Muscle of arm (tissue), 14 donors: ENCODE results near the gene CALHM6. TPM values are rescaled to one million over a fixed set of nuclear protein-coding genes. Genes with fewer than 3 reads are reported as not detected.

Source experiments
- DNase-seq: peaks from one replicate; pipeline ENCODE4 v3.0.0-alpha.2; 2013
- long read RNA-seq, 11 donors: transcript quantifications; one replicate each; lab custom pipeline, GENCODE V29; 2026
- polyA plus RNA-seq, 12 donors: library from polyadenylated mRNA; unstranded; fragments of 120-200 nt; gene quantifications; one replicate each; pipeline ENCODE4 v1.2.1, GENCODE V29; 2013; ENCODE audit not compliant: insufficient read length in 12 of 12

Gene CALHM6
- 1 to 10 TPM in 10 of 12 donors, not detected in 2; 1.7 to 9.7 (median 2.9) TPM for polyA plus RNA-seq
- long read RNA-seq, donor 1, partial matches to known transcripts, result 9 of 11 reads
- long read RNA-seq, donor 1, other reads (novel, unspliced or antisense), result 0 of 11 reads
- long read RNA-seq, donor 2, partial matches to known transcripts, result 0 of 1 reads
- long read RNA-seq, donor 2, other reads (novel, unspliced or antisense), result 0 of 1 reads
- long read RNA-seq, donor 3, result 0 reads
- long read RNA-seq, donor 4, result 0 reads
- long read RNA-seq, donor 5, result 0 reads
- long read RNA-seq, donor 6, result 0 reads
- long read RNA-seq, donor 7, result 0 reads
- long read RNA-seq, donor 8, result 0 reads
- long read RNA-seq, donor 9, result 0 reads
- long read RNA-seq, donor 10, result 0 reads
- long read RNA-seq, donor 11, result 0 reads

DNA sequence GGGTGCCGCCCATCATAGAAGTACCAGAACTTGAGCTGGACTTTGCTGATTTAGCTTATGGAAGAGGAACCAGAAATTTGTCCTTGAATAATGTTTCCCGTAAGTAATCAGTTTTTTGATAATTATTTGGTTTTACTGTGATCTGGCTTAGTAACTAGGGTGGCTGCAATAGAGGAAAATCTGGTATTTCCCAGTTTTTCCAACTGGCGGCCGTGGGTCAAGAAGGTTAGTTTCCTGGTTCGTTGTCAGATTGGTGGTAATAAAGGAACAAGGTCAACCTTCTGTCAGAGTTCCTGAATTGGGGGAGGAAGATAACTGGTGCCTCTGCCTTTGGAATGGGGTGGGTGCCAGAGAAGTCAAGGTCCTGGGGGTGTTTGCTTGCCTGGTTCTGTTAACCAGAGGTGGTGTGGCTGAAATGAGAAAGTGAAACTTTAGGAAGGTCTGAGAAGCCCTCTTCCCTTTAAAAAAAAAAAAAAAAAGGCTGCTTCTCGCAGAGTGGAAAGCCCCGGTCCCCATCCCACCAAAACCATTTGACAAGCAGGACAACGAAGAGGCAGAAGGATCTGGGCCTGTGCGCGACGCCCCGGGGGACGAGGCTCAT lies at the start of gene CALHM6:
CALHM6 (plus strand) TSS at position 45 of the 601 bp plus-strand sequence; CDS start at position 600, 555 bp downstream.
- no peak for DNase-seq

DNA sequence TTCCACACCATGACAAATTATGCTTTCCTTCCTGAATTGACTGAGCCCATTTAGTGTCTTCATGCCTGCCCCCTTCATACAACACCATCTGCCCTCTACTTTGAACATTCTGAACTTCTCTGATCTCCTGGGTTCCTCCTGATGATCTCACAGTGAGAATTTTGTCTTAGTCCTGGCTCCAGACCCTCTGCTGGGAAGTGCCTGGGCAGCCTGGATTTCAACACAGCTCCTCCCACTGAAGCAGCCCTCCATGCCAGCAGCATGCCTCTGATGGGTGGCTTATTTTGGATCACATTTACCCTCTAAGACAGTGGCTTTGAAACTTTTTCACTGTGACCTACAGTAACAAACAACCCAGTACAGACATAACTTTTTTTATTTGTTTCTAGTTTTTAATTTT lies 48.9 kb upstream of the CALHM6 start:
- DNase-seq, result no peak

DNA sequence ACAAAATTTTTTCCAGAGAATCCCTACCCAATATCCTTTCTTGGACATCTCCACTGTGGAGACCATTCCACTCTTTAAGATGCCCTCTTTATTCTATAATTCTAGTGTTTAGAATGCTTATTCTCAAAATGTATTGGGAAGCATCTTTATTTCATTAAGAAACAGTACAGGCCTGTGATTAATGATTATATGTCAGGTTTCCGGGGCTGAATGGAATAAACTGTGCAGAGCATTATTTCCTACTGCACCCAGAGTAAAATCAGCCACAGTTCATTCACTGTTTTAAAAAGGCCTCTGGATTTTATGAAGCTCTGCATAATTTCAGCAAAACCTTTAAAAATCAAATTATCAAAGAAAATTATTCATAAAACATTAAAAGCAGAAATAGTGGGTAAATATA lies 47.8 kb upstream of the CALHM6 start:
- DNase-seq, result no peak

GRCh38 chr6:116417661-116418060 lies 43.5 kb upstream of the CALHM6 start:
- DNase-seq, result no peak

DNA sequence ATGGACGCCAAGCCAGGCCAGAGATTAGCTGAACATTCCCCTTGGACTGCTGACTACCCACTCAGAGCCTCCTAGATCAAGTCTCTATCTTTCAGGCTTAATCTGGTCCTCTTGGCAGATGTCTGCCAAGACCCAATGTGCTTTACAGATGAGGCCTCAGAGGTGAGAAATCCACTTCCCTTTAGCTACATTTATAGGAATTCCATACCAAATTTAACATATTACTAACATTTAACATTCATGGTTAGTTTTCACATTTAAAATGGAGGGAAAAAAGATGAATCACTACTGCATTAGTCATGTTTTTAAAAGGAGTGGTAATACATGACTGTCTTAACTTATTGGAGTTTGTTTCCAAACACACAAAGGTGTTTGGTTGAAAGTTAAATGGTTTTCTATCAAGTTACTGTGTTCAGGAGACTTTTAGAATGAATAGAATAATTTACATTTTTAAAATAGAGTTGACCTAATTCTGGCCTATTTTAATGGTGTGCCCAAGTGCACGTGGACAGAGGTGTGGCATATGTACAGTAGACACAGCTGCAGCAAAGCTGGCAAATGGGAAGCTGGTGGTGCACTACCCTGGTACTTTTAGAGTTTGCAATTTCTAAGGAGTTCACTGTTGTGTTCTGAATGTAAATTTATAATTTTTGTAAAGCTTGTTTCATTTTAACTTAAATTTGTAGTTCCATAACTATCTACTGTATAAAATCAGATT lies 41.9 kb upstream of the CALHM6 start:
- DNase-seq, result no peak

DNA sequence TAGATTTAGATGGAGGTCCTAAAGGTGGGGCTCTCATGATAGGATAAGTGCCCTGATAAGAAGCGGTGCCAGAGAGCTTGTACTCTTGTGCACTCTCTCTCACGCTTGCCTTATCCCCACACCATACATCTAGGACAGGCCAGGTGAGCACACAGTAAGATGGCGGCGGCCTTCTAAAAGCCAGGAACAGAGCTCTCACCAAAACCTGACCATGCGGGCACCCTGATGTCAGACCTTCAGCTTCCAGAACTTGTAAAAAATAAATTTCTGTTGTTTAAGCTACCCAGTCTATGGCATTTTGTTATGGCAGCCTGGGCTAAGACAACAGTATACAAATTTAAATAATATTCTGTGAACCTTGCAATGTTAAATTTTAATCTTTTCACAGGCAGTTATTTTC lies 40.8 kb upstream of the CALHM6 start:
- no peak for DNase-seq

GRCh38 chr6:116422238-116422637 lies 38.9 kb upstream of the CALHM6 start:
- DNase-seq, result no peak

GRCh38 chr6:116424001-116424400 lies 37.2 kb upstream of the CALHM6 start:
- no peak for DNase-seq

- no peak for DNase-seq
Observed at GRCh38 chr6:116426551-116426950, 34.6 kb upstream of the CALHM6 start.

GRCh38 chr6:116429111-116429510 lies 32.1 kb upstream of the CALHM6 start:
- DNase-seq, result no peak

DNA sequence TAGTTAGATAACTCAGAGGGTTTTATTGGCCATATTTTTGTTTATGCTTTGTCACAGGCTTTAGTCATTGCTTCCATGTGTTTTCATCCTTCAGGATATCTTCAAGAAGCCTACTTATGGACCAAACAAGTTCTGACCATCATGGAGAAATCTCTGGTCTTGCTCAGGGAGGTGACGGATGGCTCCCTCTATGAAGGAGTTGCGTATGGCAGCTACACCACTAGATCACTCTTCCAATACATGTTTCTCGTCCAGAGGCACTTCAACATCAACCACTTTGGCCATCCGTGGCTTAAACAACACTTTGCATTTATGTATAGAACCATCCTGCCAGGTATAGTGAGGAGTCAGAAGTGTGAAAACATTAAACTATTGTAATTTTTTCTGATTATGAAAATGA lies 30.3 kb upstream of the CALHM6 start:
- no peak for DNase-seq

- no peak for DNase-seq
Observed at GRCh38 chr6:116431964-116432595, 29.1 kb upstream of the CALHM6 start.

DNA sequence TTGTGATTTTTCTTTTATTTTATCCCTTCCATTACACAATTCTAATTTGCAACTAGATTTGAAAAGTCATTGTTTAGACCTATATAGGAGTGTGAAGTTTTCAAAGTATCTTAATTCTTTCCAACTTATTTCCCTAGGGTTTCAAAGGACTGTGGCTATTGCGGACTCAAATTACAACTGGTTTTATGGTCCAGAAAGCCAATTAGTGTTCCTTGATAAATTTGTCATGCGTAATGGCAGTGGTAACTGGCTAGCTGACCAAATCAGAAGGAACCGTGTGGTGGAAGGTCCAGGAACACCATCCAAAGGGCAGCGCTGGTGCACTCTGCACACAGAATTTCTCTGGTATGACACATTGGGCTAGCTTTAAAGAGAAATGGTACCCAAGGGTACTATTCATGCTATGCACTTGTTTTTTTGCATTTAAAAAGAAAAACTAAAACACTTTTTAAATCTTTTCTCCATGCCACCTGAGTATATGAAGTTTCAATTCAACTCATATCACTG lies 27.9 kb upstream of the CALHM6 start:
- no peak for DNase-seq

DNA sequence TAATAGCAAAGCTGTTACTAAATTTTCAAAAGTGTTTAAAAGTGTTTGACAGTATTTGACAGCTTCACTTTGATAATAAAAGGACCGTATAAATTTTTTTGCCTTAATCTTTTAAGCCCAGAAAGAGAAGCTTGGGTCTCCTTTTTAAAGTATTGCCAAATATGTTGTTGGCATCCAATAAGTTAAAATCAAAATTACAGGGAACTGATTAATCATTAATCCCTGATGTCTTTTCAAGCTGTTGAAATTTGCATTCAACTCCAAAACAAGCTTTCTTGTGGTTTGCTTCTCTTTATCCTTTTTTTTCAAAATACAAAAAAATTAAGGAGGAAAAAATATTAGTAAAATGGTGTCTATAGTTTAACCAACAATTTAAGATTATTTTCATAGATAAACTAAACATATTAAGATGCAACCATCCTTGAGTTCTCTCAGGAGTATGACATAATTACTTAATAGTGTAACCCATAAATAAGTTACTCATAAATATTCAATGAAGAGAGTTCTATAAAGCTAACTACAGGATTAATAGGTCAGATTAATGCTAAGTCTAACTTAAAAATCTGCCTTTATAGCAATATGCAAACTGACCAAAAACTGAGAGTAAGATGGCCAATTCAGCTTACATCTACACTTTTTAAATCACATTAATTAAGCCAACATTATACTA lies 27.0 kb upstream of the CALHM6 start:
- DNase-seq, result no peak

- no peak for DNase-seq
Observed at GRCh38 chr6:116436586-116436985, 24.6 kb upstream of the CALHM6 start.

DNA sequence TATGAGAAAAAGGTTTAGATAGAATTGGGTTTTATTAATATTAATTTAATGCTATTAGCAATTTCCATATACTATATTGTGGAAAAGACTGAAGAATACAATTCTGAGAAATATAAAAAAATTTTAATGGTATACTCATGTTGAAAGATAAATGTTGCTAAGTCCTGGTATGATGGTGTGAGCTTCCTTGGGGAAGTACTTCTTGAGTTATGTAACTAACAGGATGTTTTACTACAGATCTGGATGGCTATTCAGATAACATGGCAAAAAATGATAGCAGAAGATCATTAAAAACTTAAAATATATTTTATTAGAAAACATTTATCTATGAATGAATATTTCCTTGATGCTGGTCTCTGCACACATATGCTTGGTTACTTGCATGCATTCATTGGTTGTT lies 23.5 kb upstream of the CALHM6 start:
- DNase-seq, result no peak

DNA sequence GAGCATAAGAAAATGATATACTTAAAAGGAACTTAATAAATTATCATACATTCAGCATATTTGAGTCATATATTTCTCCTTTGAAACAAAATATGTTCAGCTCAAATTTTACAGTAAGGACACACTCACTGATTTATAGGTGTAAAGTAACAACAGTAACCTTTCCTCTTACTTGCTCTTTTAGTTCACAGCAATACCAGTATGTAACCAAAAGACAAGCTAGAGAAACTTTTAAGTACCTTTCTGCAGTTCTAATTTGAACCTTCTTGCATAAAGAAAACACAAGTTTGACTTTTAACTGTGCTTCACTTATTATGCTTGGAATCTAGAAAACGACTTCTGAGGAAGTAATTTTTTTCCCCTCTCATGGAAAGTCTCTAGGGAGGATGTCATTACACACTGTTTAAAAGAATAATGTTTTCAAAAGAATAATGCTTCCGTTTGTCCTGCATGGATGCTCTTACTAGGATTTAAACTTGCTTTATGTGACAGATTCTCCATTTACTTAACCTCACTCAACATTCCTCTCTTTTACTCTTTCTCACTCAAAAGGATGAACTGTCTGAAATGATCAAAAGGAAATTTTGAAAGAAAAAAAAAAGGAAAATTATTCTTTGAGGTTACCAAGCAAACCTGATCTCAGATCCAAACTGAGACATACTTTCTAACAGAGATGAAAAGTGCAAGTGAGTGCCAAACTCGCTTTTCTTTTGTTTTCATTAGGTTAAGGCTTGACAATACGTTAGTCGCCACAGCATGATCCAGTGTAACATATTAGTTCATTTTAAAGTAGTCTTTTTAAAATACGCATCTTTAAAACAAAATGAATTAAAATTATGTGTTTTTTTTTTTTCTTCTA lies 22.4 kb upstream of the CALHM6 start:
- no peak for DNase-seq

DNA sequence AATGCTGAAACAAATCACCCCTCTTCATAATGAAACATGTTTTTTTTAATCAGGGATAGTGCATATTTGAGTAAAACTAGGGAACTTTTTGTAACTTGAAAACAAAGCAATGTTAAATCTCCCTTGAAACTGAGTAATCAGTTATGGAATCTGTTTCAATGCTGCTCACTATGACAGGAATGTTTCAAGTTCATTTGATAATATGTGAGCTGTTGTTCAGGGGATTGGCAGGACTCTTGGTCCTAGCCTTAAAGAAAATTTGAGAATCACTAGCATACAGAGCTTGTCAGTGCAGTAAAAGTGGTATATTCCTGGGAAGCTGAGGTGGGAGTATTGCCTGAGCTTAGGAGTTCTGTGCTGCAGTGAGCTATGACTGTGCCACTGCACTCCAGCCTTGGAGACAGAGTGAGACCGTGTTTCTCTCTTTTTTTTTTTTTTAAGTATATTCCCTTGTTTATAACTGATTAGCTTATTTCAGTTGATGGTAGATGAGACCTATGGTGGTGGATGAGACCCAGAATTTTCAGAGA lies 21.6 kb upstream of the CALHM6 start:
- DNase-seq, result no peak

- DNase-seq, result no peak
Observed at GRCh38 chr6:116443105-116443504, 18.1 kb upstream of the CALHM6 start.

- DNase-seq, result no peak
Observed at GRCh38 chr6:116444092-116444491, 17.1 kb upstream of the CALHM6 start.
